ENCODE results near the gene GALNTL6.

DNA sequence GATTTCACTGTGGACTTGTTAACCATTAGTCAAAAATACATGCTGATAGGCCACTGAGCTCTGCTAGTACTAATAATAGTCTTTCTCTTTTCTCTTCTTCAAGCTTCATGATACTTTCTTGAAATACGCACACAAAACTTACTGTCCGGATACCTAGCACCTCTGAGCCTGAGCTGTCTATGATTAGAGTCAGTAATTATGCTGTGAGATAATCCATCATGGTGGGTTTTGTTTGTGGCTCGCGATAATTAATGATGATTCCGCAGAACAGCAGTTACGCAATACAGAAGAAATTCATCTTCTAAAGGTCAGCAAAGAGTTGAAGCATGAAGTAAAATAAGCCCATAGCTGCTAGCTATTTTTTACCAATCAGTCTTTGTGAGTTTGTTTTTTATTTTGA, 843.9 kb downstream of the GALNTL6 start:
- TF ChIP-seq, protein P1, sequence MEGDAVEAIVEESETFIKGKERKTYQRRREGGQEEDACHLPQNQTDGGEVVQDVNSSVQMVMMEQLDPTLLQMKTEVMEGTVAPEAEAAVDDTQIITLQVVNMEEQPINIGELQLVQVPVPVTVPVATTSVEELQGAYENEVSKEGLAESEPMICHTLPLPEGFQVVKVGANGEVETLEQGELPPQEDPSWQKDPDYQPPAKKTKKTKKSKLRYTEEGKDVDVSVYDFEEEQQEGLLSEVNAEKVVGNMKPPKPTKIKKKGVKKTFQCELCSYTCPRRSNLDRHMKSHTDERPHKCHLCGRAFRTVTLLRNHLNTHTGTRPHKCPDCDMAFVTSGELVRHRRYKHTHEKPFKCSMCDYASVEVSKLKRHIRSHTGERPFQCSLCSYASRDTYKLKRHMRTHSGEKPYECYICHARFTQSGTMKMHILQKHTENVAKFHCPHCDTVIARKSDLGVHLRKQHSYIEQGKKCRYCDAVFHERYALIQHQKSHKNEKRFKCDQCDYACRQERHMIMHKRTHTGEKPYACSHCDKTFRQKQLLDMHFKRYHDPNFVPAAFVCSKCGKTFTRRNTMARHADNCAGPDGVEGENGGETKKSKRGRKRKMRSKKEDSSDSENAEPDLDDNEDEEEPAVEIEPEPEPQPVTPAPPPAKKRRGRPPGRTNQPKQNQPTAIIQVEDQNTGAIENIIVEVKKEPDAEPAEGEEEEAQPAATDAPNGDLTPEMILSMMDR (IDR thresholded peaks at IDR 0.05), result no peak
- TF ChIP-seq EZH2 (IDR thresholded peaks at IDR 0.05; ENCODE audit: borderline replicate concordance, insufficient read depth, low read depth, low read length, poor library complexity, severe bottlenecking), result no peak
